NCI-H345 (cell line): ENCODE results near the gene KLHL30.

Experiments used
- DNase-seq: peaks from one replicate; lab custom pipeline; 2025; lab: John Stamatoyannopoulos, UW

KLHL30 gene, protein sequence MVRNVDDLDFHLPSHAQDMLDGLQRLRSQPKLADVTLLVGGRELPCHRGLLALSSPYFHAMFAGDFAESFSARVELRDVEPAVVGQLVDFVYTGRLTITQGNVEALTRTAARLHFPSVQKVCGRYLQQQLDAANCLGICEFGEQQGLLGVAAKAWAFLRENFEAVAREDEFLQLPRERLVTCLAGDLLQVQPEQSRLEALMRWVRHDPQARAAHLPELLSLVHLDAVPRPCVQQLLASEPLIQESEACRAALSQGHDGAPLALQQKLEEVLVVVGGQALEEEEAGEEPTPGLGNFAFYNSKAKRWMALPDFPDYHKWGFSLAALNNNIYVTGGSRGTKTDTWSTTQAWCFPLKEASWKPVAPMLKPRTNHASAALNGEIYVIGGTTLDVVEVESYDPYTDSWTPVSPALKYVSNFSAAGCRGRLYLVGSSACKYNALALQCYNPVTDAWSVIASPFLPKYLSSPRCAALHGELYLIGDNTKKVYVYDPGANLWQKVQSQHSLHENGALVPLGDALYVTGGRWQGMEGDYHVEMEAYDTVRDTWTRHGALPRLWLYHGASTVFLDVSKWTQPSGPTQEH

GRCh38 chr2:238138331-238139195 is at the start of gene KLHL30:
KLHL30 (plus strand) TSS chr2:238138668; CDS start chr2:238140755, 2,087 bp downstream.
- no peak for DNase-seq

DNA sequence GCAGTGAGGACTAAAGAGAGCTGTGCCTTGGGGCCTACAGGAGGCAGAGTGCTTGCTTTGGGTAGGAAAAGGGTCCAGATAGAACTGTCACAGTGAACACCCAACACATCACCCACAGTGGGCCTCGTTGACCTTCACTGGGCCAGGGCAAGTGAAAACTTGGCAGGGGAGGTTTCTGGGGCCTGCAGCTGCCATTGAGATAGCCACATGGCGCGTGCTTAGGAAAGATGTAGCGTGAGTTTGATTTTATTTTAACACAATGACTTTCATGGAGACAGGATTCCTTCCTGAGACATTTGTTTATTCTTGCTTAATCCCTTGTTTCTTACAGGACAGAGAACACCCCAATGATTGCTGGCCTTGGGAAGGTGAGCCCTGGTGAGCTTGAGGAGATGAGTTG is 47.6 kb upstream of the KLHL30 start:
- DNase-seq, result no peak

GRCh38 chr2:238091436-238092060 is 46.9 kb upstream of the KLHL30 start:
- DNase-seq, result no peak

DNA sequence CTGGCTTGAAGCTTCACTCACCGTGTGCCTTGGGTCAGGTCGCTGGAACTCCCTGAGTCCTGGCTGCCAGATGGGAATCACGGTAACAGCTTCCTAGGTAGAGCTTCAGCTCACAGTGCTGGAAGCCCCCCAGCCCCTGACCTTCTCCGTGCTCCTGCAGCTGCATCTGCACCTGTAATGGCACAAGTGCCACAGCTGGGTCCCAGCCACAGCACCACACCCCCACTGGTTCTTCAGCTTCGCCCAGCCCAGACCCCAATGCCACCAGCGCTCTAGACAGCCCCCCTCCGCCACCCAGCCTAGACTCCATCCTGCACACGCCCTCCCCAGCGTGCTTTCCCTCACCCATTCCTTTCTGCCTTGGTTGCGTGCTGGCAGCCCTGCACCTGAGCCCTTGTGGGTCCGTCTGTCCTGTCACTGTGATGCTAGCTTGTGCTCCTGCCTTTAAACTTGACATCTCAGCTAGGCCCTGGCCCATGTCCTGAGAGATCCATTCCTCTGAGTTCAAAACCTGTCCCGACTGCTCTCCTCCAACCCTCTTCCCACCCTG is 45.9 kb upstream of the KLHL30 start:
- DNase-seq, result no peak

GRCh38 chr2:238093181-238094140 is 45.0 kb upstream of the KLHL30 start:
- DNase-seq, result no peak

DNA sequence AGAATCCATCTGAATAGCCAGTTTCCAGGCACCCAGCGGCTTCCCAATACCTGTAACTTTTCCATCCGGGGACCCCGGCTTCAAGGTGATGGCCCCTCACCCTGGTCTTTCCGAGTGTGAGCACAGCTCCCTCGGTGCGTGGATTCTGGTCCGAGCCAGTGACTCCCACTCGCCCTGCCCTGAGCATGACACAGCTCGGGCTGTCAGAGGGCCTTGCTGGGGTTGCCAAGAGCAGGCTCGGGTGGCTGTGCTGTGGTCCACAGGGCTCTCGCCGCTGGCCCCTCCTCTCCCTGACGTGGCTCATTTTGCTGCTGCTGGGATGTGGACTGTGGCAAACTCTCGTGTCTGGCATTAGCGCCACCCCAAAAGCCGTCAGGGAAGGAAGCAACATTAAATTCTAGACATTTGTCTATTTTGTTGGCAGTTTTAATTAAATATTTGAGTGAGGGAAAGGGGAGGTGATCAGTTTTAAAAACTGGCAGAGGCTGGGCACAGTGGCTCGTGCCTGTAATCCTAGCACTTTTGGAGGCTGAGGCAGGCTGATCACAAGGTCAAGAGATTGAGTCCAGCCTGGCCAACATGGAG is 43.9 kb upstream of the KLHL30 start:
- no peak for DNase-seq

GRCh38 chr2:238095143-238095542 is 43.3 kb upstream of the KLHL30 start:
- DNase-seq, result no peak

DNA sequence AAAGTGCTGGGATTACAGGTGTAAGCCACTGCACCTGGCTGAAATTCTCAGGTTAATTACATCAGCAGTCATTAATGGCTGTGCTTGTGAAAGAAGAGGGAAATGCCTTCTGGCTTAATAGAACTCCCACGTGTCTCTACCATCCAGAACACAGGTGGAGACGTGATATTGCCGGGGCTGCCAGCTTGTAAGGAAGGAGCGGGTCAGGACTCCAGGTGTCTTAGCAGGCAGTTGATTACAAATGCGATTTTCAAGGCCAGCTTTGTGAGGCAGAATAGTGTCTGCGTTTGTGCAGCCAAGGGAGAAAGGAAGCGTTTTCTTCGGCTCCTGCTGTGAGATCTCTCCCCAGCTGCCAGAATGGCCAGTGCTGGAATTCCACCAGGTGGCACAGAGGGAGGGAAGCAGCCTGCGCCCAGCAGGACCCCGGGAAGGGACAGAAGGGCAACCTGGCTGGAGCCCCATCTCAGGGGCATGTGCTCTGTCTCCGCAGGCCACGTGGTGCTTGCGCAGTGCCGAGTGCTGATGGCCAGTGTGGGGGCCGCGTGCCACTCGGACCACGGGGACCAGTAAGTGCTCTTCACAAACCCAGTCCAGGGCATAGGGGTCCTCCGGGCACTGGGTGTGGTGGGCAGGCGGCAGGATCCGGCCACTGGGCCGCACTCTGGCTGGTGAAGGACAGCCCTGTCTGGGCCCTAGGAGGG is 42.0 kb upstream of the KLHL30 start:
- no peak for DNase-seq

DNA sequence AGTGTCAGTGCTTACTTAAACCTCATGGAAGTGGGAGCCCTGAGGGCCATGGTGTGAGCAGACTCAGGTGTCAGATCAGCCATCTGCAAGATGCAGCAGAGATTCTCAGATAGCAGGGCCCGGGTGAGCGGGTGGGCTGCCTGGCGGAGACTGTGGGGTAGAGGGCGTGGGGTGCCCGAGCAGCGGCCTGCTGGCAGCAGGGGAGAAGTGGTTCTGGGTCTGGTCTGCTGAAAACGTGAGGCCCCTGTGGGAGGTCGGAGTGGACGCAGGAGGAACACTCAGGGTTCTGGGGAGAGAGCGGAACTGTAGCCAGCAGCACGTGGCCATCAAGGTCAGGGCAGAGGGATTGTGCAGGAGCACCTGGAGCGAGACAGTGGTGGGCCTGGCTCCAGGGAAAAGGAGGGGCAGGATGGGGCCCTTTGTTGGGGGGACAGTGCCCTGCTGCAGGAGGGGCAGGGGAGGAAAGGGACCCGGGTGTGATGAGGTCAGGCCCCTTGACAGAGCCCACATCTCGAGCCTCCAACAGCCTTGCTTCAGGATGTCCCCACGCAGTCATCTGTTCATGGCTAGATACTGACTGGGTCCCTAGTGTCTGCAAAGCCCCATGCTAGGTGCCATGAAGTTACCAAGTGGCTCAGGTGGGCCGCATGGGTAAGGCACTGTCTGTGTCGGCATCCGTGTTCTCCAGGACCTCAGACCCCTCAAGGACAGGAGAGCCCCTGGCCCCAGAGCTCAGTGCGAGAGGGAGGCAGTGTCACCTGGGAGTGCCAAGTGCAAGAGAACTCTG is 41.1 kb upstream of the KLHL30 start:
- no peak for DNase-seq

GRCh38 chr2:238097988-238098871 is 40.2 kb upstream of the KLHL30 start:
- DNase-seq, result peak; percentile 15

DNA sequence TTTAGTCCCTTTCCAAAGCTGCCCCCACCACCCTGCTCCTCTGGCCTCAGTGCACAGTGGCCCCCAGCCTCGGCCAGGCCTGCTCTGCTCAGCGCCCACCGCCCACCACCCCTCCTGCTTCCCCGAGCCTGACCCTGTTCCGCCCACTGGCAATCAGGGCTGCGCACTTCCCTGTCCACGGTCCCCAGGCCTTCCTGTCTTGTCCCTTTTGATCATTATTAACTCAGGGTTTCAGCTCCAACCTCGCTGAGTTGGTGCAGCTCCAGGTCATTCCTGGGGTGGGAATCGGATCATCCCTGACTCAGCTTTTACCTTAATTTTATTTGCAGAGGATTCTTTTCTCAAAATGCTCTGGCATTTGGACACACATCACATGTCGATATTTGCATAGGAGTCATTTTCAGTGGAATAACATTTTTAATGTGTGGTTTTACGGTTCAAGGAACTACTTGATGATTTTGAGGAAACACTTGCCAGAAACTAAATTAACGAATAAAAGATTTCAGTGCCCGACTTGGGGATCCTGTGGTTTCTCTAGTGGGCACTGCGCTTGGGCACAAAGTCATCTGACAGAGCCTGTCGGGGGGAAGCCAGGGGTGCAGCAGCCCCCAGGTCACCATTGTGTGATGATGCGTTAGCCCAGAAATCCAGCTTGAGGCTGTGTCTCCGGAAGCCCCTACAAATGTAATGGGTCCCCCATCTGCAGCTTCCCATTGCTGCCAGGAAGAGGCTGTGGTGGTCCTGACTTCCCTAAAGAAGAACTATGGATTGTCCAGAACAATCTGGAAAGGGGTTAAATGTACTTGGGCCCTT is 39.4 kb upstream of the KLHL30 start:
- DNase-seq, result no peak

DNA sequence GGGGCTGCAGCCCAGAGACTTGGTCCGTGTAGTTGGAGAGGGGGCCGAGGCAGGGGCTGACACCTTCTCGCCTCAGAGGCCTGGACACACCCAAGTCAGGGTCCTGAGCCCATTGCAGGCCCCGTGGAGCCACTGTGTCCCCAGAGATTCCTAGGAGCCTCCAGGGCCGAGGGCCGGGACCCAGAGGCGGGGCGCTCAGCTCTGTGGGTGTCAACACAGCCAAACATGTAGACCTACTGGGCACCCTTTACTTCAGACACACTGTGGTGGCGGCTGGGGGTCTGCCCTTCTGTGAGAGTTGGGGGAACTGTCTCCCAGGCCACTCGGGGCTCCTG is 38.8 kb upstream of the KLHL30 start:
- DNase-seq, result no peak

DNA sequence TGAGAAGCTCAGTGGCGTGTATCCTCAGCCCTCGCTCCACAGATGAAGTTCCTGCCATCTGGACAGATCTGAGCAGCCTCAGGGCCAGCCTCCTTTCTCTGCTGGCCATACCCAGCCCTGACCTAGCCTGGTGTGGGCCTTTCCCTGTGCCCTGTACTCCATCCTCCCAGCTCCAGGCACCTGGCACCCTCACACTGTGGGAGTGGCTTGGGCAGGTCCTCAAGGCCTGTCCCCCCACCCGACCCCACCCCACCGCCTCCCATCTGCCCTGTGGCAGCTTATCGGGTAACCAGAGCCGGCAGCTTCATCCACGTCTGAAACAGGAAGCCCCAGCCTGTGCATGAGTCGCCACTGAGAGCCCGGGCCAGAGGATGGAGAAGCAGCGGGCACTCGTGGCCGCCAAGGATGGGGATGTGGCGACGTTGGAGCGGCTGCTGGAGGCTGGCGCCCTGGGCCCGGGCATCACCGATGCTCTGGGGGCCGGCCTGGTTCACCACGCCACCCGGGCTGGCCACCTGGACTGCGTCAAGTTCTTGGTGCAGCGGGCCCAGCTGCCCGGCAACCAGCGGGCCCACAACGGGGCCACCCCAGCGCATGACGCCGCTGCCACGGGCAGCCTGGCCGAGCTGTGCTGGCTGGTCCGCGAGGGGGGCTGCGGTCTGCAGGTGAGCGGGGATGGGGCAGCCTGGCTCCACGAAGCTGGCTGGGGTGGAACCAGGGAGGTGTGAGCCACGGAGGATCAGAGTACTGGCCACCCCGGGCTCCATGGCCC is 38.2 kb upstream of the KLHL30 start, which contains the start of gene ESPNL:
ESPNL (plus strand) TSS at position 292 of the 772 bp plus-strand sequence; CDS start at position 372, 80 bp downstream.
- DNase-seq, result no peak

DNA sequence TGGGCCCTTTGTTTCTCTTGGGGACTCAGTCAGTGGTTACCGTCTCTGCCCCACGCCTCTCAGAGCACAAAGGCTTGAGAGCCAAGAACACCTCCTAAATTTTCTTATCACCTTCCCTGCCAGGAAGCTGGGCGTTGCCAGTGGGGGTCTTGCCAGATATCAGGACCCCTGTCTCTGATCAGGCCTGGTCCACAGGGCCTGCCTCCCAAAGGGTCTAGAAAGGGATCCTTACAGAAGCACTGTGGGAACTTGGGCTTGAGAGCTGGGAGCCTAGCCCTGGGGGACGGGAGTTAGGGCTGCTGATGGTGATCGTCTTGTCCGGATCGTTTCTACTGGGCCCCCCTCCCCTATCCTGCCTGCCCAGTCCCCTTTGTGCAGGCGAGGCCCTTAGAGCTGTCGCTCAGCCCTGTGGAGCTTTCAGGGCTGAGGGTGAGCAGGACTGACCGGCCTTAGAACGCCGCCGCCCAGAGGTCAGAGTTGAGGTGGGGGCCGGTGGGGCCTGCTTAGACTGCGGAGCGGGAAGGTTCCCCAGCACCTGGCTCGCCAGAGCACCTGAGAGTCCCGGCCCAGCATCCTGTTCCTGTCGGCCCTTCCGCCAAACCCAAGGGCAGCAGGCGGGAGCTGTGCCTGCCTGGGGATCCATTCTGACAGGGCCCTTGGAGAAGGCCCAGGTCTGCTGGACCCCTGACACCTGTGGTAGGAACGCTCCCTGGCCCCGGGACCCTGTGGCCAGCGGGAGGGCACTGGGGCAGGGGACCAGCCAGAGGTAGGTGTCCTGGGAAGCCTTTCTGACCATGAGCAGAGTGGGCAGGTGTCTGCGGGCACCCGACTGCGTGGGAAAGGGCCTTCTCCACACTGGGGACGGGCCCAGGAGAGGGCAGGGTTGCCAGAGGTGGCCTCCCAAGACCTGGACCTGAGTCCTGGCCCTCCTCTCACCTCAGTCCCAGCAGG is 37.4 kb upstream of the KLHL30 start:
- DNase-seq, result no peak
